Cardiac muscle cell (in vitro differentiated cells and primary cell): ENCODE data around the gene LLPH. TPM values are rescaled to one million over a fixed set of nuclear protein-coding genes. Genes with fewer than 3 reads are reported as not detected.

ENCODE experiments used
- DNase-seq, 2 donors: peaks; one replicate each; pipeline versions ENCODE4 v3.0.0 to v3.0.0-alpha.2; 2010 to 2017; ENCODE audit warnings: low read depth in 1 of 2, low spot score in 1 of 2
- H3K27ac ChIP-seq: fragments of 200-600 bp; sonication (generic); 2 replicates; pipeline ENCODE4 v1.5.1; 2016
- H3K27me3 ChIP-seq: fragments of 200-600 bp; sonication (generic); 2 replicates; pipeline ENCODE4 v1.6.0; 2016; ENCODE audit warnings: control low read depth
- H3K36me3 ChIP-seq: fragments of 200-600 bp; sonication (generic); 2 replicates; pipeline ENCODE4 v1.5.1; 2016; ENCODE audit warnings: control low read depth
- H3K4me1 ChIP-seq: fragments of 200-600 bp; sonication (generic); 2 replicates; pipeline ENCODE4 v1.8.1; 2017; ENCODE audit warnings: low read depth, mild to moderate bottlenecking, mixed run types
- H3K4me3 ChIP-seq: fragments of 200-600 bp; sonication (generic); 2 replicates; pipeline ENCODE4 v1.5.1; 2016; ENCODE audit warnings: mild to moderate bottlenecking
- H3K9me3 ChIP-seq: fragments of 200-600 bp; sonication (generic); 2 replicates; pipeline ENCODE4 v1.5.1; 2017; ENCODE audit warnings: low read depth, mild to moderate bottlenecking, control low read depth
- polyA plus RNA-seq: library from polyadenylated mRNA; unstranded; fragments of >200 nt; fragmentation: Nextera tagmentation; extraction: Ambion mirVana; gene quantifications from 2 replicates; pipeline ENCODE4 v1.2.1, GENCODE V29; 2016
- total RNA-seq: library from RNA; depleted of rRNA; stranded (reverse); fragments of >200 nt; gene quantifications from 2 replicates; pipeline ENCODE4 v1.2.3, GENCODE V29; 2016
- TF ChIP-seq, protein P1 (sequence below): IDR thresholded peaks from 2 replicates; pipeline ENCODE4 v1.5.1; 2012; ENCODE audit warnings: low read depth, mild to moderate bottlenecking, low read length

Gene LLPH
- total and polyA plus RNA-seq, 2 experiments from 2014 or later, result 3.9 to 41.6 TPM

DNA sequence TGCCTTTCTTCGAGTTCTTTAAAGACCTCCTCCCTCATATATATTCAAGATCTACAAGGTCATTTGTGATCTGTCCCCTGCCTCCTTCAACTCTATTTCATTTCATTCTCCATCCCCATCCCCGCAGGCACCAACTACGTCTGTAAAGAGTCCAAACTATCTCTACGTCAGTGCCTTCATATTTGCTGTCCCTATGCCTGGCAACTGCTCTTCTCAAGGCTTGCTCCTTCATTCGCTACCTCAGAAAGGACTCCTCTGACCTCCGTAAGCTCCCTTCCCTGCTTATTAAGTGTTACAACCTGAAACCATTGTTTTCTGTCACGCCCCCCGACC, 650 bp downstream of the LLPH start:
- TF ChIP-seq, protein P1, sequence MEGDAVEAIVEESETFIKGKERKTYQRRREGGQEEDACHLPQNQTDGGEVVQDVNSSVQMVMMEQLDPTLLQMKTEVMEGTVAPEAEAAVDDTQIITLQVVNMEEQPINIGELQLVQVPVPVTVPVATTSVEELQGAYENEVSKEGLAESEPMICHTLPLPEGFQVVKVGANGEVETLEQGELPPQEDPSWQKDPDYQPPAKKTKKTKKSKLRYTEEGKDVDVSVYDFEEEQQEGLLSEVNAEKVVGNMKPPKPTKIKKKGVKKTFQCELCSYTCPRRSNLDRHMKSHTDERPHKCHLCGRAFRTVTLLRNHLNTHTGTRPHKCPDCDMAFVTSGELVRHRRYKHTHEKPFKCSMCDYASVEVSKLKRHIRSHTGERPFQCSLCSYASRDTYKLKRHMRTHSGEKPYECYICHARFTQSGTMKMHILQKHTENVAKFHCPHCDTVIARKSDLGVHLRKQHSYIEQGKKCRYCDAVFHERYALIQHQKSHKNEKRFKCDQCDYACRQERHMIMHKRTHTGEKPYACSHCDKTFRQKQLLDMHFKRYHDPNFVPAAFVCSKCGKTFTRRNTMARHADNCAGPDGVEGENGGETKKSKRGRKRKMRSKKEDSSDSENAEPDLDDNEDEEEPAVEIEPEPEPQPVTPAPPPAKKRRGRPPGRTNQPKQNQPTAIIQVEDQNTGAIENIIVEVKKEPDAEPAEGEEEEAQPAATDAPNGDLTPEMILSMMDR, result no peak
- H3K27ac ChIP-seq, result peak overlapping the region; percentile 69
- DNase-seq, result peak in 1 of 2 donors; percentile 36

DNA sequence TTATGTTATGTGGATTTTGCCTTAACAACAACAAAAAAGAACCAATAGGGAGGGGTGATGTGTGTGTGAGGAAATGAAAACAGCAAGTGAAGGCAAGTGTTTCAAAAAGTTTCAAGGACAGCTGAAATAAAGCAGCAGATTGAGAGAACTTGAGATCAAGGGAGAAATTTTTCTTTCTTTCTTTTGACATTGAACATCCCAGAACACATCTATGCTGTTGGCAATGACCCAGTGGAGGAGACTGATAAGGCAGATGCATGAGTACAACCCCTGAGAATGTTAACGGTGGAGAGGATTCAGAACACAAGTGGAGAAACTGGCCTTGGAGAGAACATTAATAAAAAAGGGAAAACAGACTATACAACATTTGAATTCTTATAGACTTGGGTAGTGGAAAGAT, 2.9 kb downstream of the LLPH start:
- no peaks in the 10 kb centered on the region for H3K27me3 ChIP-seq
- TF ChIP-seq, protein P1, result no peak
- H3K36me3 ChIP-seq, result peaks cover 29% of the 10 kb centered on the region
- DNase-seq, result peak in 1 of 2 donors; percentile 78
- H3K4me3 ChIP-seq, result no peak overlapping the region
- no peak overlapping the region for H3K27ac ChIP-seq
- peaks cover 18% of the 10 kb centered on the region for H3K4me1 ChIP-seq
- H3K9me3 ChIP-seq, result no peaks in the 10 kb centered on the region

More for the DNA sequence above, 650 bp downstream of the LLPH start:
- H3K4me1 ChIP-seq, result peaks cover 21% of the 10 kb centered on the region
- H3K36me3 ChIP-seq, result peaks cover 16% of the 10 kb centered on the region
- H3K4me3 ChIP-seq, result peak overlapping the region; percentile 82
- H3K9me3 ChIP-seq, result no peaks in the 10 kb centered on the region
- no peaks in the 10 kb centered on the region for H3K27me3 ChIP-seq

DNA sequence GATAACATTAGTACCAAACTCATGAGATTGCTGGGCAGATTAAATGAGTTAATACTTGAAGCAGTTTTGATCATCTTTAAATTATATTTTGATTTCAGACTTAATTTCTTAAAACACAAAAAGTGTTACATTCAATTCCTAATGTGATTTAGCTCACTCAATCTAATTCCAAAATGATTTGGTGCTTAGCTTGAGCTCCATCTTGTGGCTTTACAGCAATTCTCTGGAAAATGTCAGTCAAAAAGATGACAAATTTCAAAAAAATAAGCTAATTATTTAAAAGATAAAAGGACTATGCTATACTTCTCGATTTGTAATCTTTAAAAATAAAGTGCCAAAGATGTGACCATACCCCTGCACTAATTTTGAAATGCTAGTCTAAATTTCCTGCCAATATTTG, 10.1 kb downstream of the LLPH start:
- Histone ChIP-seq H3K27ac (peak overlapping the region; percentile 9), H3K36me3 (peaks cover 20% of the 10 kb centered on the region), H3K4me1 (no peaks in the 10 kb centered on the region), H3K27me3 (no peaks in the 10 kb centered on the region), H3K9me3 (no peaks in the 10 kb centered on the region), H3K4me3 (no peak overlapping the region)
- TF ChIP-seq, protein P1, result no peak
- no peak for DNase-seq

DNA sequence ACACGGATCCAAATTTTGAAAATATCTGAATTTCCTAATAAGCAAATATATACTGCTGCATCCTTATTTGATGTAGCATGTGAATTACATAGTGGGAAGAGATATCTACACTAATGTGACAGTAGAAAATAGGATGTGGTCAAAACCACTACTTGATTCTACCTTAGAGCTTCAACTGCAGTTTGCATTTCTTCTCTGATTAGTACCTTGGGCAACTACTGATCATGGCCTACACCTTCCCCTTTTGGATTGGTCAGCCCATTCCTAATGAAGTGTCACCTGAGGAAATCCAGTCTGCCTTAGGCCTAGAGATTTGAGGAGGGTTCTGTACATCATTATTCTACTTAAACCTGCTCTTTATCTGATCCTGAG, 10.7 kb downstream of the LLPH start:
- DNase-seq, result no peak
- Histone ChIP-seq H3K36me3 (peaks cover 17% of the 10 kb centered on the region), H3K9me3 (no peaks in the 10 kb centered on the region), H3K4me1 (no peaks in the 10 kb centered on the region), H3K4me3 (no peak overlapping the region), H3K27me3 (no peaks in the 10 kb centered on the region), H3K27ac (no peak overlapping the region)
- TF ChIP-seq, protein P1, result no peak

DNA sequence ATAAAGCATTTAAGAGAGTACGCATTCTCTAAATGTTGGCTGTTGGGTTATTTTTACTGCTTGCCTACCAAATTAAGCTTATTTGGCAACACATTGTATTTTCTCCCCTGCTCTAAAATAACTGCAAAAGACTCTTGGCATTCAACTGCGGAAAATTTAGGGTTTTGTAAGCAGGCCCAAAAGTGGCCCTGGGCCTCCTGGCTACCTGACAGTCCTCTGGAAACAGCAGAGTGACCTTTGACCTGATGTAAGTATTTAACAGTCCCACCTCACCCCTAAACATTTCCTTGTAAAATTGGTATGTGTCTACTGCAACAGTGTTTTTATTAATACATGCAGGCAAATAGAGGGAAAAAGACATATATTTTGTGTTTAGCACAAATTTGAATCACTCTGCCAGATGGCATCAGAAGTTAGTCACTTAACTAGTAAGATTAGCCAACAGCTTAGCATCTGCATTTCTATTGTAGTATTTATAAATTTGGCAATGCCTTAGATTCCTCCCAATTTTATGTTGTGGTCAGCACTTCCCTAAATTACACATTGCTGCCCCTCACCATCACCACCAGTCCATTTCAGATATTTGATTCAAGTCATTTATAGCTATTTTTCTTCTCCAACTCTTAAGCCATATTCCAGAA, 11.2 kb downstream of the LLPH start:
- TF ChIP-seq, protein P1, result no peak
- peaks cover 12% of the 10 kb centered on the region for H3K36me3 ChIP-seq
- no peaks in the 10 kb centered on the region for H3K4me1 ChIP-seq
- DNase-seq, result no peak
- H3K9me3 ChIP-seq, result no peaks in the 10 kb centered on the region
- H3K27ac ChIP-seq, result no peak overlapping the region
- no peak overlapping the region for H3K4me3 ChIP-seq
- H3K27me3 ChIP-seq, result no peaks in the 10 kb centered on the region
